ENCODE measurements around the gene SH3PXD2A. TPM values are rescaled to one million over a fixed set of nuclear protein-coding genes. Genes with fewer than 3 reads are reported as not detected.

SH3PXD2A gene
- total RNA-seq, 1 donor from 2014 or later = 35.2 TPM

DNA sequence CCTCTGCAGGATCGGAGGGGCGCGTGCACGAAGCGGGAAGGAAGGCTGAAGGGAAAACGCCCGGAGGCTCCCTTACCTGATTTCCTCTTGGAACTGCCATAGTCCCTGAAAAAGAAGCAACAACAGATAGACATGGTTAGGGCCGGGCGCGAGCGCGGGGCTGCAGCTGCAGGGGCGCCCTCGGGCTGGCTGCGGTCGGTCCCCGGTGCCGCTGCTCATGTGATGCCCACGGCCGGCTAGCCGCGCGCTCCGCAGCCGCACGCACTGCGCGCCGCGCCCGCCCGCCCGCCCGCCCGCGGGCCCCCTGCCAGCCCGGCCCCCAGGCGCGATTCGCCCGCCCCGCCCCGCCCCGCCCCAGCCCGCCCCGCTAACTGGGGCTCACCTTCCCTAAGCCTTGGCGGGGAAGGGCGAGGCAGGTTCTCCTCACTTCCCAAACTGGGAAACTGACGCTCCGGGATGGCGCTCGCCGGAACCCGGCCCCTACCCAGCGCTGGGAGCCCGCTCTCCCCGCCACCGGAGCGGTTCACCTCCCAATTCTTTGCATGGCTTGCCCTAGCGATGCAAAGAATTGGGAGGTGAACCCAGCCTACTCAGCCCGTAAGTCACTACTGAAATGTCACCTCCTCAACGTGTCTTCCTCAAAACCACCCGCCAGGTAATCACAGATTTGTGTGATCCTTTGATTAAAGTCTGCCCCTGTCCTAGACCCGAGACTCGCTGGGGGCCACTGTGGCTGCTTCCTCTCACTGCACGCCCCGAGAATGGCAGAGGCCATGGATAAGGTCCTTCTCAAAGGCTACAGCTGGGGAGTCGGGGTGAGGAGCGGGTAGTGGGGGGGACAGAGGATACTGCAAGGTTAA is 162.2 kb downstream of the SH3PXD2A start:
- Histone ChIP-seq H3K36me3 (no peaks in the 10 kb centered on the region), H3K4me1 (peaks cover 18% of the 10 kb centered on the region), H3K9me3 (no peaks in the 10 kb centered on the region), H3K4me3 (peak overlapping the region; percentile 34), H3K27ac (no peak overlapping the region), H3K27me3 (no peaks in the 10 kb centered on the region)
- ATAC-seq = peak; percentile 10
- intact Hi-C loops (cut with DNase I) = no loop called here
- no peak for DNase-seq
- TF ChIP-seq, protein P1, sequence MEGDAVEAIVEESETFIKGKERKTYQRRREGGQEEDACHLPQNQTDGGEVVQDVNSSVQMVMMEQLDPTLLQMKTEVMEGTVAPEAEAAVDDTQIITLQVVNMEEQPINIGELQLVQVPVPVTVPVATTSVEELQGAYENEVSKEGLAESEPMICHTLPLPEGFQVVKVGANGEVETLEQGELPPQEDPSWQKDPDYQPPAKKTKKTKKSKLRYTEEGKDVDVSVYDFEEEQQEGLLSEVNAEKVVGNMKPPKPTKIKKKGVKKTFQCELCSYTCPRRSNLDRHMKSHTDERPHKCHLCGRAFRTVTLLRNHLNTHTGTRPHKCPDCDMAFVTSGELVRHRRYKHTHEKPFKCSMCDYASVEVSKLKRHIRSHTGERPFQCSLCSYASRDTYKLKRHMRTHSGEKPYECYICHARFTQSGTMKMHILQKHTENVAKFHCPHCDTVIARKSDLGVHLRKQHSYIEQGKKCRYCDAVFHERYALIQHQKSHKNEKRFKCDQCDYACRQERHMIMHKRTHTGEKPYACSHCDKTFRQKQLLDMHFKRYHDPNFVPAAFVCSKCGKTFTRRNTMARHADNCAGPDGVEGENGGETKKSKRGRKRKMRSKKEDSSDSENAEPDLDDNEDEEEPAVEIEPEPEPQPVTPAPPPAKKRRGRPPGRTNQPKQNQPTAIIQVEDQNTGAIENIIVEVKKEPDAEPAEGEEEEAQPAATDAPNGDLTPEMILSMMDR (IDR thresholded peaks at IDR 0.05) = no peak

GRCh38 chr10:103692436-103692951 is 162.9 kb downstream of the SH3PXD2A start:
- no peak overlapping the region for H3K27ac ChIP-seq
- no peaks in the 10 kb centered on the region for H3K27me3 ChIP-seq
- no peaks in the 10 kb centered on the region for H3K36me3 ChIP-seq
- ATAC-seq = no peak
- peaks cover 18% of the 10 kb centered on the region for H3K4me1 ChIP-seq
- peak overlapping the region; percentile 34 for H3K4me3 ChIP-seq
- intact Hi-C loops (cut with DNase I) = no loop called here
- H3K9me3 ChIP-seq = no peaks in the 10 kb centered on the region
- DNase-seq = no peak
- TF ChIP-seq, protein P1 (IDR thresholded peaks at IDR 0.05) = no peak

DNA sequence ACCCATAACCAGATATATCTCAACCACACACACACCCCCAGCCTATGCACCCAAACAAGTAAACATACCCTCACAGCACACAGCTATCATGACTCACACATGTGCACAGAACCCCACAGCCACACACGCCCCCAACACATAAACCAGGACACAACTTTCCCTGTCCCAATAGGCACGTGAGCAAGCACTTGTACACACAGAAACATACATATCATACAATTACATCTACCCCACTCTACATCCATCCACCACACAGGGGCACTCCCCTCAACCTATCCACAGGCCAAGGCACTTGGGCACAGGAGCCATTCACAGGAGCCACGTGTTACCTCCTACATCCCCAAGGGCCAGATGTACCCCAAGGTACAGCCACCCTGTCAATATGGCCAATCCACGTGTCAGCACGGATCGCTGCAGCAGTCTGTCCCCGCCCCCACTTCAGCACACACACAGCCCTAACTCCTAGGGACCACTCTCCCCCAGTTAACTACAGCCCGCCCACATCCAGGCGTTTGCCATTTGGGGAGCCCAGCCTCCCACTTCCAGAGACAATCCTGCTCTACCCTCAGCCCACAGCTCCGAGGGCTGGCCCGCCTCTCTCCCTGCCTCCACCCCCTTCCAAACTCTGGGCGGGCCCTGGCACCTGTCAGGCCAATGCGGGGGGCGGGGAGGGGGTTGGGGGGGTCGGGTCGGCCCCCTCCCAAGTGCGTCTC is 163.5 kb downstream of the SH3PXD2A start:
- H3K9me3 ChIP-seq = no peaks in the 10 kb centered on the region
- H3K27me3 ChIP-seq = no peaks in the 10 kb centered on the region
- intact Hi-C loops (cut with DNase I) = no loop called here
- TF ChIP-seq, protein P1 (IDR thresholded peaks at IDR 0.05) = no peak
- no peak overlapping the region for H3K27ac ChIP-seq
- peaks cover 18% of the 10 kb centered on the region for H3K4me1 ChIP-seq
- ATAC-seq (no peak), DNase-seq (no peak)
- H3K36me3 ChIP-seq = no peaks in the 10 kb centered on the region
- H3K4me3 ChIP-seq = no peak overlapping the region

GRCh38 chr10:103691267-103691666 is 164.1 kb downstream of the SH3PXD2A start:
- intact Hi-C loops (cut with DNase I) = no loop called here
- Histone ChIP-seq H3K27me3 (no peaks in the 10 kb centered on the region), H3K9me3 (no peaks in the 10 kb centered on the region), H3K4me3 (no peak overlapping the region), H3K36me3 (no peaks in the 10 kb centered on the region), H3K27ac (no peak overlapping the region), H3K4me1 (peaks cover 12% of the 10 kb centered on the region)
- TF ChIP-seq, protein P1 (IDR thresholded peaks at IDR 0.05) = no peak
- ATAC-seq (no peak), DNase-seq (no peak)

DNA sequence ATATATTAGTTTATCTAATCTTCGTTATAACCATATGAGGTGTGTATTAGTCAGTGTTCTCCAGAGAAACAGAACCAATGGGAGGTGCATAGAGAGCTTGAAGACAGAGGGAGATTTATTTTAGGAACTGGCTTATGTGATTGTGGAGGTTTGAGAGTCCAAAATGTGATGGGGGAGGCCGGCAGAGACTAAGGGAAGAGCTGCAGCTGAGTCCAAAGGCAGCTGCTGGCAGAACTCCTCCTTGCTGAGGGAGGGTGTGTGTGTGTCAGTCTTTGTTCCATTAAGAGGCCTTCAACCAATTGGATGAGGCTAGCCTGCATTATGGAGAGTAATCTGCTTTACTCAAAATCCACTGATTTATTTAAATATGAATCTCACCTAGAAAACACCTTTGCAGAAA is 165.1 kb downstream of the SH3PXD2A start:
- DNase-seq (no peak), ATAC-seq (no peak)
- H3K27ac ChIP-seq = no peak overlapping the region
- no peaks in the 10 kb centered on the region for H3K9me3 ChIP-seq
- intact Hi-C loops (cut with DNase I) = no loop called here
- no peaks in the 10 kb centered on the region for H3K36me3 ChIP-seq
- H3K27me3 ChIP-seq = no peaks in the 10 kb centered on the region
- TF ChIP-seq, protein P1 (IDR thresholded peaks at IDR 0.05) = no peak
- peaks cover 4% of the 10 kb centered on the region for H3K4me1 ChIP-seq
- H3K4me3 ChIP-seq = no peak overlapping the region
